ENCODE measurements around the gene ZMIZ1. TPM values are rescaled to one million over a fixed set of nuclear protein-coding genes. Genes with fewer than 3 reads are reported as not detected.

Gene ZMIZ1
- total RNA-seq, 6 experiments from 2014 or later: 38.6 to 60.3 (median 51.2) TPM

GRCh38 chr10:79339266-79339665 is 270.5 kb downstream of the ZMIZ1 start:
- TF ChIP-seq CTCF (IDR thresholded peaks at IDR 0.05): no peak
- no peak for DNase-seq
- peaks cover 9% of the 10 kb centered on the region for H3K9me3 Mint-ChIP-seq
- peaks cover 11% of the 10 kb centered on the region for H3K36me3 Mint-ChIP-seq (ENCODE audit: low read depth)
- H3K4me3 Mint-ChIP-seq: no peak overlapping the region
- no peak overlapping the region for H3K27ac Mint-ChIP-seq
- H3K4me1 Mint-ChIP-seq (ENCODE audit: low read depth): peaks cover 20% of the 10 kb centered on the region
- no peaks in the 10 kb centered on the region; the same call in 1 of the 2 replicates for H3K27me3 Mint-ChIP-seq (ENCODE audit: insufficient read depth)

- H3K27ac Mint-ChIP-seq: no peak overlapping the region
- H3K4me1 Mint-ChIP-seq (ENCODE audit: low read depth): peaks cover 8% of the 10 kb centered on the region
- peaks cover 6% of the 10 kb centered on the region; the same call in 1 of the 2 replicates for H3K36me3 Mint-ChIP-seq (ENCODE audit: low read depth)
- no peak for TF ChIP-seq CTCF (IDR thresholded peaks at IDR 0.05)
- H3K9me3 Mint-ChIP-seq: peaks cover 9% of the 10 kb centered on the region
- no peaks in the 10 kb centered on the region; the same call in 1 of the 2 replicates for H3K27me3 Mint-ChIP-seq (ENCODE audit: insufficient read depth)
- DNase-seq: no peak
- no peak overlapping the region for H3K4me3 Mint-ChIP-seq
These were observed 272.0 kb downstream of the ZMIZ1 start for GRCh38 chr10:79340646-79341244.

DNA sequence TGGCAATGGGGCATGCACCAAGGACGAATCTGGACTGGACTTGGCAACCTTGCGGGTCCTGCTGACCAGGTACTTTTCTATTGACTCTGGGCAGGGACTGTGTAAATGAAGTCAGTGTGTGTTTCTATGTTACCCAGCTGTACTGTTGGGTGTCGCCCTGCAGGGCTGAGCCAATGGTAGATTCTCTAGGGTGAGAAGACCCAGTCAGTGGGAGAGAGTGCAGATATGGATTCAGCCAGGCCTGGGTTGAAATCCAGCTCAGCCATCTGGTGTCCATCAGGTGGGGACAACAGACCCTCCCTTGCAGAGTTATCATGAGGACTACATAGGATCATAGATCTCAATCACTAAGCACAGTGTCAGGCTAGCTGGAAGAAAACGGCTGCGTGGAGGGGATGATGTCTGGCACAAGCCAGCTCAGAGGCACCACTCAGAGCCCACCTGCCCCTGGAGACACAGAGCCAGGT is 273.6 kb downstream of the ZMIZ1 start:
- DNase-seq: no peak
- Mint-ChIP-seq H3K36me3 (ENCODE audit: low read depth) (peaks cover under 1% of the 10 kb centered on the region; the same call in 1 of the 2 replicates), H3K27me3 (ENCODE audit: insufficient read depth) (no peaks in the 10 kb centered on the region; the same call in 1 of the 2 replicates), H3K4me3 (no peak overlapping the region), H3K27ac (no peak overlapping the region), H3K9me3 (peaks cover 4% of the 10 kb centered on the region), H3K4me1 (ENCODE audit: low read depth) (peaks cover 8% of the 10 kb centered on the region)
- no peak for TF ChIP-seq CTCF (IDR thresholded peaks at IDR 0.05)

GRCh38 chr10:79342811-79343561 is 274.2 kb downstream of the ZMIZ1 start:
- Mint-ChIP-seq H3K9me3 (no peaks in the 10 kb centered on the region), H3K4me1 (ENCODE audit: low read depth) (peaks cover 8% of the 10 kb centered on the region), H3K27me3 (ENCODE audit: insufficient read depth) (no peaks in the 10 kb centered on the region), H3K4me3 (no peak overlapping the region), H3K36me3 (ENCODE audit: low read depth) (no peaks in the 10 kb centered on the region), H3K27ac (no peak overlapping the region)
- no peak for TF ChIP-seq CTCF (IDR thresholded peaks at IDR 0.05)
- DNase-seq: no peak

- Mint-ChIP-seq H3K27ac (no peak overlapping the region), H3K27me3 (ENCODE audit: insufficient read depth) (peaks cover 3% of the 10 kb centered on the region), H3K4me1 (ENCODE audit: low read depth) (peaks cover 17% of the 10 kb centered on the region), H3K4me3 (no peak overlapping the region), H3K9me3 (no peaks in the 10 kb centered on the region), H3K36me3 (ENCODE audit: low read depth) (peaks cover 16% of the 10 kb centered on the region)
- no peak for TF ChIP-seq CTCF (IDR thresholded peaks at IDR 0.05)
- no peak for DNase-seq
These were observed 275.9 kb downstream of the ZMIZ1 start for GRCh38 chr10:79344502-79345195.

Data from HFFc6 (cell line).